ENCODE results near the gene MAPKAP1.

Gene MAPKAP1

GRCh38 chr9:125656560-125656959 lies 50.4 kb downstream of the MAPKAP1 start:
- H3K4me3 ChIP-seq (ENCODE audit: severe bottlenecking): no peak overlapping the region
- H3K27ac ChIP-seq (ENCODE audit: poor library complexity, severe bottlenecking): no peak overlapping the region
- H3K36me3 ChIP-seq (ENCODE audit: low read depth): peaks cover 4% of the 10 kb centered on the region
- no peaks in the 10 kb centered on the region for H3K9me3 ChIP-seq (ENCODE audit: severe bottlenecking)
- no peak for TF ChIP-seq CTCF (IDR thresholded peaks at IDR 0.05; ENCODE audit: poor library complexity, severe bottlenecking)
- no peaks in the 10 kb centered on the region for H3K27me3 ChIP-seq (ENCODE audit: insufficient read depth, poor library complexity, severe bottlenecking)
- DNase-seq (ENCODE audit: low spot score) (no peak), ATAC-seq (ENCODE audit: low read depth) (no peak)
- peaks cover 4% of the 10 kb centered on the region for H3K4me1 ChIP-seq (ENCODE audit: insufficient read depth, poor library complexity, severe bottlenecking)

- H3K4me1 ChIP-seq (ENCODE audit: insufficient read depth, poor library complexity, severe bottlenecking): peaks cover 6% of the 10 kb centered on the region
- H3K36me3 ChIP-seq (ENCODE audit: low read depth): no peaks in the 10 kb centered on the region; the same call in 1 of the 2 replicates
- no peak for ATAC-seq (ENCODE audit: low read depth)
- H3K4me3 ChIP-seq (ENCODE audit: severe bottlenecking): no peak overlapping the region
- no peaks in the 10 kb centered on the region for H3K9me3 ChIP-seq (ENCODE audit: severe bottlenecking)
- H3K27ac ChIP-seq (ENCODE audit: poor library complexity, severe bottlenecking): no peak overlapping the region
- no peaks in the 10 kb centered on the region for H3K27me3 ChIP-seq (ENCODE audit: insufficient read depth, poor library complexity, severe bottlenecking)
- no peak for TF ChIP-seq CTCF (IDR thresholded peaks at IDR 0.05; ENCODE audit: poor library complexity, severe bottlenecking)
- no peak for DNase-seq (ENCODE audit: low spot score)
These were observed 51.2 kb downstream of the MAPKAP1 start for GRCh38 chr9:125655691-125656410.

GRCh38 chr9:125655066-125655633 lies 51.9 kb downstream of the MAPKAP1 start:
- no peak for TF ChIP-seq CTCF (IDR thresholded peaks at IDR 0.05; ENCODE audit: poor library complexity, severe bottlenecking)
- no peaks in the 10 kb centered on the region; the same call in 1 of the 2 replicates for H3K36me3 ChIP-seq (ENCODE audit: low read depth)
- H3K9me3 ChIP-seq (ENCODE audit: severe bottlenecking): no peaks in the 10 kb centered on the region
- no peak overlapping the region for H3K4me3 ChIP-seq (ENCODE audit: severe bottlenecking)
- peaks cover 13% of the 10 kb centered on the region for H3K4me1 ChIP-seq (ENCODE audit: insufficient read depth, poor library complexity, severe bottlenecking)
- no peaks in the 10 kb centered on the region for H3K27me3 ChIP-seq (ENCODE audit: insufficient read depth, poor library complexity, severe bottlenecking)
- ATAC-seq (ENCODE audit: low read depth): no peak
- no peak for DNase-seq (ENCODE audit: low spot score)
- H3K27ac ChIP-seq (ENCODE audit: poor library complexity, severe bottlenecking): no peak overlapping the region

GRCh38 chr9:125654121-125654520 lies 52.9 kb downstream of the MAPKAP1 start:
- no peak for TF ChIP-seq CTCF (IDR thresholded peaks at IDR 0.05; ENCODE audit: poor library complexity, severe bottlenecking)
- no peak for DNase-seq (ENCODE audit: low spot score)
- H3K4me1 ChIP-seq (ENCODE audit: insufficient read depth, poor library complexity, severe bottlenecking): peaks cover 20% of the 10 kb centered on the region
- no peak for ATAC-seq (ENCODE audit: low read depth)
- H3K4me3 ChIP-seq (ENCODE audit: severe bottlenecking): no peak overlapping the region
- H3K27ac ChIP-seq (ENCODE audit: poor library complexity, severe bottlenecking): no peak overlapping the region
- H3K36me3 ChIP-seq (ENCODE audit: low read depth): no peaks in the 10 kb centered on the region; the same call in 1 of the 2 replicates
- no peaks in the 10 kb centered on the region for H3K27me3 ChIP-seq (ENCODE audit: insufficient read depth, poor library complexity, severe bottlenecking)
- no peaks in the 10 kb centered on the region for H3K9me3 ChIP-seq (ENCODE audit: severe bottlenecking)

GRCh38 chr9:125653325-125653724 lies 53.7 kb downstream of the MAPKAP1 start:
- no peak for DNase-seq (ENCODE audit: low spot score)
- Histone ChIP-seq H3K36me3 (ENCODE audit: low read depth) (no peaks in the 10 kb centered on the region; the same call in 1 of the 2 replicates), H3K4me1 (ENCODE audit: insufficient read depth, poor library complexity, severe bottlenecking) (peaks cover 28% of the 10 kb centered on the region), H3K27ac (ENCODE audit: poor library complexity, severe bottlenecking) (no peak overlapping the region), H3K27me3 (ENCODE audit: insufficient read depth, poor library complexity, severe bottlenecking) (no peaks in the 10 kb centered on the region), H3K4me3 (ENCODE audit: severe bottlenecking) (no peak overlapping the region), H3K9me3 (ENCODE audit: severe bottlenecking) (no peaks in the 10 kb centered on the region)
- no peak for ATAC-seq (ENCODE audit: low read depth)
- no peak for TF ChIP-seq CTCF (IDR thresholded peaks at IDR 0.05; ENCODE audit: poor library complexity, severe bottlenecking)
